ENCODE data around the gene TNS3. TPM values are rescaled to one million over a fixed set of nuclear protein-coding genes. Genes with fewer than 3 reads are reported as not detected.
A peak's percentile ranks its signal among the peaks of the same experiment; 100 is the strongest.

Gene TNS3
- total and polyA plus RNA-seq, 9 of the 15 experiments (the other 6 are each of a cell fraction or from before 2014, with no cell fraction given): 0.20 TPM; not detected in 8

- no peak overlapping the region for H3K9ac ChIP-seq (ENCODE audit: insufficient read depth in 1 of 2, low read depth in 2 of 2, low read length in 2 of 2)
- no peak overlapping the region for H3K4me2 ChIP-seq (ENCODE audit: insufficient read depth, low read length)
- no peak overlapping the region for H3K27ac ChIP-seq (ENCODE audit: extremely low read depth, low read depth, low read length)
- no peaks in the 10 kb centered on the region for H3K79me2 ChIP-seq (ENCODE audit: control insufficient read depth, insufficient read depth, low read length)
- CTCF ChIA-PET (ENCODE audit: low intra/inter-chr PET ratio): interaction anchor here (0.7 kb wide), 1 partner anchor 1148 kb away, joined by 3 read pairs; no protein-coding TSS in a partner anchor
- no peak overlapping the region for H3K4me3 ChIP-seq
- H3K9me3 ChIP-seq (replicated peaks; ENCODE audit: control insufficient read depth, insufficient read depth, low read depth, low read length): no peaks in the 10 kb centered on the region
- no peaks in the 10 kb centered on the region for H3K9me1 ChIP-seq (ENCODE audit: control insufficient read depth, insufficient read depth, low read length)
- peaks cover 3 to 52% of the 10 kb centered on the region in 2 experiments; a peak in 3 of 5 replicates for H3K27me3 ChIP-seq (ENCODE audit: control insufficient read depth in 2 of 2, insufficient read depth in 2 of 2, low read length in 2 of 2)
- in situ Hi-C loops (cut with MboI): no loop called here
- 3% methylated on average over 17 of the region's 18 CpGs for WGBS (ENCODE audit: insufficient coverage, low coverage, missing lambda C conversion rate)
- no TSS peak for BruUV-seq (replicated peaks)
- DNase-seq (ENCODE audit: extremely low read depth in 1 of 4, low spot score in 3 of 4): no peak
- POLR2A ChIA-PET: interaction anchor here (0.9 kb wide), 1 partner anchor 347 kb away, joined by 3 read pairs; no protein-coding TSS in a partner anchor
- no peak for TF ChIP-seq ZNF354B (CRISPR knock-in tag; IDR thresholded peaks at IDR 0.05)
- no peak for TF ChIP-seq ZNF695 (CRISPR knock-in tag; IDR thresholded peaks at IDR 0.05)
- TF ChIP-seq, protein P1, sequence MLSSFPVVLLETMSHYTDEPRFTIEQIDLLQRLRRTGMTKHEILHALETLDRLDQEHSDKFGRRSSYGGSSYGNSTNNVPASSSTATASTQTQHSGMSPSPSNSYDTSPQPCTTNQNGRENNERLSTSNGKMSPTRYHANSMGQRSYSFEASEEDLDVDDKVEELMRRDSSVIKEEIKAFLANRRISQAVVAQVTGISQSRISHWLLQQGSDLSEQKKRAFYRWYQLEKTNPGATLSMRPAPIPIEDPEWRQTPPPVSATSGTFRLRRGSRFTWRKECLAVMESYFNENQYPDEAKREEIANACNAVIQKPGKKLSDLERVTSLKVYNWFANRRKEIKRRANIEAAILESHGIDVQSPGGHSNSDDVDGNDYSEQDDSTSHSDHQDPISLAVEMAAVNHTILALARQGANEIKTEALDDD (IDR thresholded peaks at IDR 0.05): peak; percentile 66
- ATAC-seq: no peak
- H2AFZ ChIP-seq (ENCODE audit: low read depth, low read length): no peak overlapping the region
- intact Hi-C loops (cut with micrococcal nuclease): no loop called here
- no peaks in the 10 kb centered on the region for H4K20me1 ChIP-seq (replicated peaks; ENCODE audit: control insufficient read depth, insufficient read depth, low read length)
- H3K36me3 ChIP-seq (ENCODE audit: control insufficient read depth, insufficient read depth, low read length): no peaks in the 10 kb centered on the region
- no peaks in the 10 kb centered on the region for H3K4me1 ChIP-seq (replicated peaks in 1 of 2; ENCODE audit: control insufficient read depth in 2 of 2, insufficient read depth in 2 of 2, low read length in 2 of 2)
- FAIRE-seq: no peak
Measured at GRCh38 chr7:47578579-47579270, 3.2 kb downstream of the TNS3 start.

DNA sequence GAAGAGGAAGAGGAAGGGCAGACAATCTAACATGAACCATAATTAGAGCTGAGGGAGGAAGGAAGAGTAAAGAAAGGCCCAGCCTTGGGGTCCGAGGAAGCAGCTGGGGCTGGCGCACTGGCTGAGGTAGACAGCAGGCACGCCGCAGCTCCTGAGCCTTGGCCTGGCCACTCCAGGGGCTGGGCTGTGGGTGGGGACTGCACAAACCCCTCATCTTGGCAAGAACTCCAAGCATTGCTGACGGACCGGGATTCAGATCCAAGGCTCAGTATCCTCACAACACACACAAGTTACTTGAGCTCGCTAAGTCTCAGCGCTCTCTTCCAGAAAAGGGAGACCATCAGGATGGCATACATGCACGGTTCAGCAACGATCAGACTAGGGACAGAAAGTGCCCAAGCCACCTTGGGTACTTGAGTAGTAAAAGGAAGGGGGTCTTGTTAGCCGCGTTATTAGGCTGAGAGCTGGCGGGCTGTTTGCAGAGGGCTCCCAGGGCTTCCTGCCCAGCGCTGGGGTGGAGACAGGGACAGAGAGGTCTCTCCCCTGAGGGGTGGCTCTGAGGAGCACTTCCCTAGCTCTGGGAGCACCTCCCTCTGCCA is 4.5 kb downstream of the TNS3 start:
- DNase-seq (ENCODE audit: extremely low read depth in 1 of 4, low spot score in 3 of 4) (no peak), ATAC-seq (no peak), FAIRE-seq (no peak)
- Histone ChIP-seq H3K9ac (ENCODE audit: insufficient read depth in 1 of 2, low read depth in 2 of 2, low read length in 2 of 2) (no peak overlapping the region), H3K4me3 (no peak overlapping the region), H3K27ac (ENCODE audit: extremely low read depth, low read depth, low read length) (no peak overlapping the region), H3K27me3 (ENCODE audit: control insufficient read depth in 2 of 2, insufficient read depth in 2 of 2, low read length in 2 of 2) (peaks cover 2 to 52% of the 10 kb centered on the region in 2 experiments; a peak in 3 of 5 replicates), H3K9me1 (ENCODE audit: control insufficient read depth, insufficient read depth, low read length) (no peaks in the 10 kb centered on the region), H3K4me2 (ENCODE audit: insufficient read depth, low read length) (no peak overlapping the region), H2AFZ (ENCODE audit: low read depth, low read length) (no peak overlapping the region), H4K20me1 (replicated peaks; ENCODE audit: control insufficient read depth, insufficient read depth, low read length) (no peaks in the 10 kb centered on the region), H3K79me2 (ENCODE audit: control insufficient read depth, insufficient read depth, low read length) (no peaks in the 10 kb centered on the region), H3K9me3 (replicated peaks; ENCODE audit: control insufficient read depth, insufficient read depth, low read depth, low read length) (no peaks in the 10 kb centered on the region), H3K4me1 (replicated peaks in 1 of 2; ENCODE audit: control insufficient read depth in 2 of 2, insufficient read depth in 2 of 2, low read length in 2 of 2) (no peaks in the 10 kb centered on the region), H3K36me3 (ENCODE audit: control insufficient read depth, insufficient read depth, low read length) (no peaks in the 10 kb centered on the region)
- WGBS (ENCODE audit: insufficient coverage, low coverage, missing lambda C conversion rate): 4% methylated on average over 13 of the region's 14 CpGs
- ChIA-PET POLR2A (no interaction called here), CTCF (ENCODE audit: low intra/inter-chr PET ratio) (no interaction called here)
- no TSS peak for BruUV-seq (replicated peaks)
- in situ Hi-C loops (cut with MboI): no loop called here
- intact Hi-C loops (cut with micrococcal nuclease): no loop called here
- TF ChIP-seq, protein P2, sequence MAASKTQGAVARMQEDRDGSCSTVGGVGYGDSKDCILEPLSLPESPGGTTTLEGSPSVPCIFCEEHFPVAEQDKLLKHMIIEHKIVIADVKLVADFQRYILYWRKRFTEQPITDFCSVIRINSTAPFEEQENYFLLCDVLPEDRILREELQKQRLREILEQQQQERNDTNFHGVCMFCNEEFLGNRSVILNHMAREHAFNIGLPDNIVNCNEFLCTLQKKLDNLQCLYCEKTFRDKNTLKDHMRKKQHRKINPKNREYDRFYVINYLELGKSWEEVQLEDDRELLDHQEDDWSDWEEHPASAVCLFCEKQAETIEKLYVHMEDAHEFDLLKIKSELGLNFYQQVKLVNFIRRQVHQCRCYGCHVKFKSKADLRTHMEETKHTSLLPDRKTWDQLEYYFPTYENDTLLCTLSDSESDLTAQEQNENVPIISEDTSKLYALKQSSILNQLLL (CRISPR knock-in tag; IDR thresholded peaks at IDR 0.05; ENCODE audit: borderline replicate concordance): no peak
- TF ChIP-seq IFI16 (CRISPR knock-in tag; IDR thresholded peaks at IDR 0.05) (no peak), AFF1 (IDR thresholded peaks at IDR 0.05; ENCODE audit: low read depth in 1 of 2, partially characterized antibody in 2 of 2) (no peak), RAD51 (IDR thresholded peaks at IDR 0.05; ENCODE audit: borderline replicate concordance, low read depth) (no peak), FOXA1 (IDR thresholded peaks at IDR 0.05; ENCODE audit: borderline replicate concordance) (no peak)
